SK-N-DZ (cell line): ENCODE data around the gene ELSPBP1. TPM values are rescaled to one million over a fixed set of nuclear protein-coding genes. Genes with fewer than 3 reads are reported as not detected.
A peak's percentile ranks its signal among the peaks of the same experiment; 100 is the strongest.
"Not testable (repeated sequence)": the region's sequence is repeated elsewhere in the genome, so short reads cannot be mapped to it uniquely, and the experiment has no call there.

Experiments
- DNase-seq: peaks from one replicate; pipeline ENCODE4 v3.0.0-alpha.2; 2015; ENCODE audit warnings: low spot score
- polyA plus RNA-seq, 2 experiments: library from polyadenylated mRNA; depleted of rRNA; stranded (reverse); fragments of >200 nt; gene quantifications; 2 replicates each; pipeline ENCODE4 v1.2.3, GENCODE V29; 2014

The ELSPBP1 gene
- polyA plus RNA-seq (2014; cell fraction: cytosol; rRNA removed): not detected in 2 replicates
- not detected in 2 replicates for polyA plus RNA-seq (2014; cell fraction: nucleus; rRNA removed)

GRCh38 chr19:47994209-47994802 lies at the start of gene ELSPBP1:
ELSPBP1 (plus strand) TSS chr19:47994632; CDS start chr19:48008668, 14,036 bp downstream.
- DNase-seq: peak; percentile 50

- DNase-seq: not testable (repeated sequence)
Measured at GRCh38 chr19:47949852-47950521, 44.4 kb upstream of the ELSPBP1 start.

GRCh38 chr19:47952132-47952531 lies 42.3 kb upstream of the ELSPBP1 start:
- DNase-seq: not testable (repeated sequence)

GRCh38 chr19:47955936-47956335 lies 38.5 kb upstream of the ELSPBP1 start:
- DNase-seq: not testable (repeated sequence)

GRCh38 chr19:47973529-47973928 lies 20.9 kb upstream of the ELSPBP1 start:
- no peak for DNase-seq

GRCh38 chr19:47991191-47991808 lies 3.1 kb upstream of the ELSPBP1 start:
- DNase-seq: no peak

- DNase-seq: no peak
Measured at GRCh38 chr19:47992070-47992469, 2.4 kb upstream of the ELSPBP1 start, which contains the start of gene BSPH1. BSPH1 (minus strand) TSS chr19:47992170; CDS start chr19:47992081, 89 bp downstream.

- DNase-seq: no peak
Measured at GRCh38 chr19:47996230-47996727, 1.8 kb downstream of the ELSPBP1 start.

GRCh38 chr19:47998800-47999199 lies 4.4 kb downstream of the ELSPBP1 start:
- no peak for DNase-seq

- no peak for DNase-seq
Measured at GRCh38 chr19:48000846-48001245, 6.4 kb downstream of the ELSPBP1 start.

GRCh38 chr19:48004236-48004635 lies 9.8 kb downstream of the ELSPBP1 start:
- DNase-seq: no peak

- DNase-seq: no peak
Measured at GRCh38 chr19:48006762-48007161, 12.3 kb downstream of the ELSPBP1 start.

- DNase-seq: no peak
Measured at GRCh38 chr19:48010932-48011758, 16.7 kb downstream of the ELSPBP1 start.

GRCh38 chr19:48020686-48021085 lies 26.3 kb downstream of the ELSPBP1 start:
- DNase-seq: no peak

- DNase-seq: no peak
Measured at GRCh38 chr19:48023011-48023410, 28.6 kb downstream of the ELSPBP1 start.

- DNase-seq: no peak
Measured at GRCh38 chr19:48023518-48023917, 29.1 kb downstream of the ELSPBP1 start.

GRCh38 chr19:48025480-48025879 lies 31.0 kb downstream of the ELSPBP1 start:
- no peak for DNase-seq

GRCh38 chr19:48029431-48029830 lies 35.0 kb downstream of the ELSPBP1 start:
- no peak for DNase-seq

- no peak for DNase-seq
Measured at GRCh38 chr19:48030073-48030472, 35.6 kb downstream of the ELSPBP1 start.

GRCh38 chr19:48033604-48034003 lies 39.2 kb downstream of the ELSPBP1 start:
- DNase-seq: no peak

GRCh38 chr19:48036765-48037164 lies 42.3 kb downstream of the ELSPBP1 start:
- no peak for DNase-seq
